GM19240 (cell line): Measurements from ENCODE around the gene APBB1.
A peak's percentile ranks its signal among the peaks of the same experiment; 100 is the strongest.
"Not testable (repeated sequence)": the region's sequence is repeated elsewhere in the genome, so short reads cannot be mapped to it uniquely, and the experiment has no call there.

Experiments used
- DNase-seq: peaks from one replicate; pipeline ENCODE4 v3.0.0; 2011; ENCODE audit warnings: low spot score; ENCODE audit not compliant: insufficient read length

Gene APBB1

DNA sequence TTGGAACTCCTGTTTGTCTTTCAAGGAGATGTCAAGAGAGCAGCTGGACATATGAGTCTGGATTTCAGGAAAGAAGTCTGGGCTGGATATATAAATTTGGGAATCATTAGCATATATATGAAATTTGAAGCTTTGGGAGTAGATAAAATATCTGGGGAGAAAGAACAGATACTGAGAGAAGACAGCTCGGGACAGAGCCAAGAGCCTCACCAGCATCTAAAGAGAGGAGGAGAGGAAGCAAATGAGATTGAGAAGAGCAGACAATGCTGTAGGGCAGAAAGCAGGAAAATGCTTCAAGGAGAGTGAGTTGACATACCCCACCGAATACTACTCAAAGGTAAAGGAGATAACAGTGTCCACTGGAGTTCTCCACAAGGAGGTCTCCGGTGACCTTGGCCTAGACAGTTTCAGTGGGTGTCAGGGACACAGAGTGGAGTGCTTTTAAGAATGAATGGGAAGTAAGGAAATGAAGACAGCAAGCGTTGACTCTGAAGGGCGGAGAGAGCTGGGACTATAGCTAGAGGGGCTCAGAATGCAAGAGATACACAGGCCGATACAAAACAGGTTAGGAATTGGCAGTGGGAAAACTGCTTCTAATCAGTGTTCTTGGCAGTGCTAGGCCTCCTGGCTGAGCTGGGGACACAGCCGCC lies 862 bp downstream of the APBB1 start:
- DNase-seq: no peak

DNA sequence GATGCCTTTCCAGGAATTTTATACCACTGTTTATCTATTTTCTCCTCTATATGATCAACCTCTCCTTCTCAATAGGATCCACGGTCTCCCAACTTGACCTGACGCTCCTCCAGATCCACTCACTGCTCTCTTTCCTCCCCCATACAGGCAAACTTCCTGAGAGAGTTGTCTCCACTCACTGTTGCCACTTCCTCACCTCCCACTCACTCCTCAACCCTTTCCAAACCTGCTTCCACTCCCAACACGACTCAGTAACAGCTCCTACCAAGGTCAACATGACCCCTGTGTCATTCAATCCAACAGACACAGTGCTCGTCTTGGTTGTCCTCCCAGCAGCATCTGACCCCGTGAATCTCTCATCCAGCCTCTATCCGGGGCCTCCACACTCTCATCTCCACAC lies 3.1 kb downstream of the APBB1 start:
- DNase-seq: no peak

DNA sequence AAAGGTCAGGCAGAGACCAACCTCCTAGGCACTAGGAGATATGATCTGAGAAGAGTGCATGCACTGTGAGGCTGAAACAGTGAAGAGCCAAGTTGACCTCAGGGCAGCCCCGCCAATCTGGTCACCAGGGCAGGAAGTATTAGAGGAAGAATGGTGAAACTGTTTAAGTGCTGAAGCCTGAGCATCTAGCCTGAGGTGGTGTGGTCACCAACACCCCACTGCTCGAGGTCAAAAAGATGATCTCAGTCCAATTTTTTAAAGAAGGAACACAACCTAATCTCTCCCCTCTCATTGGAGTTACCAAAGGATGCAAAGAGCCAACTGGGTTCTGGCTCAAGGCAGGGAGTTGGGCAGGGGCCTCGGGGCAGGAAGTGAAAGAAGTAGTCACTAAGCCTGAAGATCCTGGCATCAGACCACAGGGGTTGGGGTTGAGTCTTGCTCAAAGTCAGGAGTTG lies 4.0 kb downstream of the APBB1 start:
- no peak for DNase-seq

DNA sequence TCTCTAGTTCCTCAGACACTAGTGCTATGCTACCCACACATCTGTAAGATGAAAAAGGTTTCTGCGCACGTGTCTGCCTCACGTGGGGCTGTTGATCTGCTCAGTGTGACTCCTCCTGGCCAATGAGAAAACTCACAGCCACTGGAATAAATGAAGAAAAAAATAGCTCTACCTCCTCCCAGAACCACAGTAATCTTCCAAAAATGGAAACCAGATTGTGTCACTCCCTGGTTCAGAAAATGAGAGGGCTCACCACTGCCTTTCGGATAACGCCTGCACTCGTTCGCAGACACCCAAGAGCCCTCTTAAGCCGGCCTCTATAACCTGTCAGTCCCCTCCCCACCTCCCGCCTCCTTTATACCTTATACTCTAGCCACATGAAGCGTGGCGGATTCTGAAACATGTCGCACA lies 5.1 kb downstream of the APBB1 start:
- no peak for DNase-seq

DNA sequence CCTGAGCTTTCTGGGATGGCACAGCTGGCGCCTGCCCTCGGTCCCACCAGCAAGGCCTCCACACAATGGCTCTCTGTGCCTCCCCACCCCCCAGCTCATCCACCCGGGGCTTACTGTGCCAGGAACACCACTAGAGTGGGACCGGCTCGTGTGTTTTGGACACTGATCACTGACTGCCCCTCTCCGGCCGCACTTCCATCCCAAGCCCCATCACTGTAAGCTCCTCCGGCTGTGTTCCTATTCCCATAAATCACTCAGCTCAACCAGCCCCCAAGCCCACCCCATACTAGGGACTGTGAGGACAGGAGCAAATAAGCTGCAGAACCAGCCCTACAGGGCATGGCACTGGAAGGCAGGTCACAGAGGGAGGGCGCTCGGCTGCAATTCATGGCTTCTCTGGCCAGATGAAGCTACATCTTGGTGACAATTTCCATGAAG lies 7.3 kb downstream of the APBB1 start:
- no peak for DNase-seq

DNA sequence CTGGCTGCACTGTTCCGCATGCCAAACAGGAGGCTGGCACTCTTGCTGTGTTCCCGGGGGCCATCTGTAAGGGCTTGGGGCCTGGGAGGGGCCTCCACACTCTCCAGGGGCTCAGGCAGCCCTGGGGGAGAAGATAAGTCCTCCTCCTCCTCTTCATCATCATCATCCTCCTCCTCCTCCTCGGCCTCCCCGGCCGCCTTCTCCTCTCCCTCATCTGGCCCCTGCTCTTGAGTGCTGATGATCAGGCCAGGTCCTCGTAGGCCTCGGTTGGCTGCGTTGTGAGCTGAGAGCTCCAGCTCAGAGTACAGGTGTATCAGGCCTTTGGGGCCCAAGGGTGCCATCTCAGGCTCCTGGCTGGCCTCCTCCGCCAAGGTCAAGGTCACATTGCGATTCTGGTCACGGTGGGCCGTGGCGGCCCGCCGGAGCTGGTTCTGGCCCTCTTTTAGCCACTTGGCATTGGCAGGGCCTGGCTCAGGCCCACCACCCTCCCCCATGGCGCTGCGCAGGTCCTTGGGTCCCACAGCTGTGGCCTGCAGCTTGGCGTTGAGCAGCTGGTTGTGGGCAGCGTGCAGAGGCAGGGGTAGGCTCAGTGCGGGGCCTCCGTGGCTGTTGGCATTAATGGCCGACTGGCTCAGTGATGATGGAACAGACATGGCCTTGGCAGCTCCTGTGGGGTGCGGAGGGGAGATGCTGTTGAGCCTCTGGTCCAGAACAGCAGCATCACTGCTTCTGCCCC lies 8.0 kb downstream of the APBB1 start:
- no peak for DNase-seq

DNA sequence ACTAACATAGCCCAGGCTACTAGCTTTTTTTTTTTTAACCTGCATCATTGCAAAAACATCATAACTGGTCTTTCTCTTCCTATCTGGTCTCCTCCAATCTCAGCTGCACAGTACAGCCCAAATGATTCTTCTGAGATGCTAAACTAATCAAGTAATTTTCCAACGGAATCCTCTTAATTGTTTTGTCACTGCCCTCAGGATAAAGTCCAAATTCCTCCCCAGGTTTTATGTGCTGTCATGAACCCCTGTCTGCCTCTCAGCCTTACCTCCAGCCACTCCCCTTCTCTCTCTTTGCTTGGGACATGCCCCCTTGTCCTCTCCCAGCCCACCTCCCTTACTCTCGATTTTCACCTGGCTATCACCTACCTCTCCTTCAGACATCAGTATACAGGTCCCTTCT lies 12.5 kb downstream of the APBB1 start:
- DNase-seq: no peak

DNA sequence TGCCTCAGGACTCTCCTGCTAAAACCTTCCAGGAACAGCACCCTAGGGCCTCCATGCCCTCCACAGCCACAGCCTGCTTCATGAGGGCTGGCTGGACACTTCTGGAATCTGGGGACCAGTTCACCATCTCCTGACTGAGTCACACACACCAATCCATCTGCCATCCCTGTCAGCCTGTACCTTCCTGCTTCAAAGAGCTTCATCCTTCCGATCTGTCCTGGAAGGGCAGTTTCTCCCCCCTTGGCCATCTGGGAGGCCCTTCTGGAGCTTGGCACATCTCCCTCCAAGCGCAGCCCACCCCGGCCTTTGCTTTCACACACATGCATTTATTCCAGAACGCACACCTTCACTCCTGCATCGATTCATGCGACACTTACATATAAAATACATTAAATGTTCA lies 13.0 kb downstream of the APBB1 start:
- DNase-seq: no peak

DNA sequence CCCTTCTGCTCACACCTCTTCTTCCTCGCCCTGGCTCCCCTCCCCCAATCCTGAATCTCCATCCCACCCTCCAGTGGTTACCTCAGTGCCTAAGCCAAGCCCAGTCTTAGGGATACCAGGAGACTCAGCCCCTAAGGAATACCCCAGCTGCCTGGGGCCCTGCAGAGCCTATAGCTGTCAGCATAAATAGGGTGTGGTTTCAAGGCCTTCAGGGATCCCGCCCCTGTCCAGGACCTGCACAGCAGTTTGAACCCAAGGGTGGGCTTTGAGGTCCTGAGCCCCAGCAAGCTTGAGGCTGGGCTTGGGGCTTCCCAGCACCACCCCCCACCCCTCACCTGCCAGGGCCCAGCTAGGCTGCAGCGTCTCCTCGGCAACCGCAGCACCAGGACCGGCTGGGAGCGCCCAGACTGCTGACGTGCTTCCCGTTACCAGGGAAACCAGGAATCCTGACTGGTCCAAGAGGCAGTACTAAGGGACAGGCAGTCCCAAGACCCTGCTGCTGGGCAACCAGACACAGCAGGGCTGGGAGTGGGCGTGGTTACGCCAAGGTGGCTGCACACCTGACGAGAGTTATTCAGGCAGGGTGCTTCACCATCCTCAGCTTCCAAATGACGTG lies 13.7 kb downstream of the APBB1 start:
- DNase-seq: no peak

DNA sequence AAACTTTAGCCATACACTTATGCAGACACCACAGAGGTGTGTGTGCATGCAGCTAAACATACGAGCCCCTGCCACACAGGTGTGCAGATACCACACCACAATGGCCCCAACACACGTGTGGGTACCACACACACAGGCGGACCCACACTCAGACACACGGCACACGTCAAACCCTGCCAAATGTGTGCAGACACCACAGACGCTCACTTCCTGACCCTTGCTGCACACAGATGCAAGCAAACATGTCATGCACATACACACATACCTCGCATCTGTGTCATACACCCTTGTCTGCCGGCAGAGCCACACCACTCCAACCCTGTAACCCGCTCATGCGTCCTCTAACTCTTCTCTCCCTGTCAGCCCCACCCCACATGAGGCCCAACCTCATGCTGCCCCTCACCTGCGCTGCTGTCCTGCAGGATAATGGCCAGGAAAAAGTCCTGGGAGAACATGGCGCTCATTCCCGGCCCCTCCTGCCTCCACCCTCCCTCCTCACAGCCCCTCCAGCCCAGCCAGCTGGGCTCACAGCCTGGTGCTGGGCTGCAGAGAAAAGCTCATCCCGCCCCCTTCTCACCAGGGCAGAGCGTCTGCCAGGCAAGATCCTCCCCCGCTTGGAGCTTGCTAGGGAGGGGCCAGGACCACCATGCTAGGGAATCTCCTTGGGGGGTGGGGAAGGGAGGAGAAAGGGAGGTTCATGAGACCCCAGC lies 14.4 kb downstream of the APBB1 start:
- no peak for DNase-seq

DNA sequence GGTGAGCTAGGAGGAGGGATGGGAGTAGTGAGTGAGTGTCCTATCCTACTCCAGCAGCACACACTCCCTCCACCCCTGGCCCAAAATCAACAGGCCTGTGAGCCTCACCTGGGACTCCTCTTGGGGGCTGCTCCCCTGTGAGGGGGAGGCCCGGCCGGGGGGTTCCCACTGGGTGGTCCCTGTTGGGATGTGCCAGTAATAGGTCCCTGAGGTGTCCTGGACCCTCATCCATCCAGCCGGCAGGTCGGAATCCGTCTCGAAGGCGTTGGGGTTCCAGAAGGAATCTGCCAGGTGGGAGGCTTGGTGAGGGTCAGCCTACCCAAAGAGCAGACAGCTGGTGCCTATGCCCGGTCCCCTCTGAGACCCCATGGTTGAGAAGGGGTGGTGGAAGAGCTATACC lies 15.4 kb downstream of the APBB1 start:
- no peak for DNase-seq

DNA sequence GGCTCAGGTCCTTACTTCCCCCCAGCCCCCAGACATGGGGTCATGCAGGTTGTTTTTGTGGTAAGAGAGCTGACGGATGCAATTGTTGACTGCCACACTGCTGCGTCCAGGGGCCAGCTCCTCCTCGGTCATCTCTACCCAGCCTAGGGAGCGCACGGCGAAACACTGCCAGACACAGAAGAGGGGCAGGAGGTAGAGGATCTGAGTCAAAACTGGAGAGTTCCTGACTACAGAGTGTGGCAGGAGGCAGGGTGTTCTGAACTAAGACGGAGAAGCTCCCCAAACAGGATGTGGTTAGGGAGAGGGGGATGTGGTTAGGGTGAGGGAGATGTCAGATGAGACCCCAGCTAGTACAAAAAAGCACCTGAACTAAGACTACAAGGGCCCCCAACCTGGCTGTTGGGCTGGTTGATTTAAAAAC lies 16.3 kb downstream of the APBB1 start:
- peak; percentile 72 for DNase-seq

DNA sequence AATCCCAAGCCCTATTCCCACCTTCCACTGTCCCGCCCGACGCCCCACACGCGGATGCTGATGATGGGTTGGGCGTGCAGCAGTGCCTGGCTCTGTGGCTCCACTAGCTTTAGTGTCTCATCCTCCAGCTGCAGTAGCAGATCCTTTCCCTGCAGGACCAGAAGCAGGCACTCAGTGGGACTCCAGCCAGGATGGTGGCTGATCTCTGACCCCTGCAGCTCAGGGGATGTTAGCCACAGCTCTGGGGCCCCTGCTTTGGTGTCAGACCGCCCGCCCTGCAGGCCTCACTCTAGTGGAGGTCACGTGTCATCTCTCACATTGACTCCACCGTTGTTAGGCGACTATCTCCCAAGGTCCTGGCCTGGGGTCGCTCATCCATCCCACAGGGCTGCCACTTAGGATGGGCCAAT lies 16.8 kb downstream of the APBB1 start:
- no peak for DNase-seq

DNA sequence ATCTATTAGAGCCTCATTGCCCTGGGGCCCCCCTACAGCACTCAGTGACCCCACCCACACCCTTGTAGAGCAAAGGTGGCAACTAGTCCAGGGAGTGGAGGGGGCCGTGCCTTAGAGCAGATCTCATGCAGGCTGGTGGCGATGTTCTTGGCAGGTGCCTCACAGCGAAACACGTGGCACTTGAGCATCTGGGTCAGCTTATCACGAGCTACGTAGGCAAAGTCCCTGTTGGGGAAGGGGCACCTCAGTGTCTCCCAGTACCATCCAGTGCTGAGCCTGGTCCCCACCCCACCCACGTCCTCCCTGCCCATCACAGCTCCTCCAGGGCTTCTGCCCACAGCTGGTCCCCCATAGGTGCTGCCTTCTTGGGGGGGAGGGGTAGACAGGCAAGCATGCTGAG lies 17.4 kb downstream of the APBB1 start:
- no peak for DNase-seq

DNA sequence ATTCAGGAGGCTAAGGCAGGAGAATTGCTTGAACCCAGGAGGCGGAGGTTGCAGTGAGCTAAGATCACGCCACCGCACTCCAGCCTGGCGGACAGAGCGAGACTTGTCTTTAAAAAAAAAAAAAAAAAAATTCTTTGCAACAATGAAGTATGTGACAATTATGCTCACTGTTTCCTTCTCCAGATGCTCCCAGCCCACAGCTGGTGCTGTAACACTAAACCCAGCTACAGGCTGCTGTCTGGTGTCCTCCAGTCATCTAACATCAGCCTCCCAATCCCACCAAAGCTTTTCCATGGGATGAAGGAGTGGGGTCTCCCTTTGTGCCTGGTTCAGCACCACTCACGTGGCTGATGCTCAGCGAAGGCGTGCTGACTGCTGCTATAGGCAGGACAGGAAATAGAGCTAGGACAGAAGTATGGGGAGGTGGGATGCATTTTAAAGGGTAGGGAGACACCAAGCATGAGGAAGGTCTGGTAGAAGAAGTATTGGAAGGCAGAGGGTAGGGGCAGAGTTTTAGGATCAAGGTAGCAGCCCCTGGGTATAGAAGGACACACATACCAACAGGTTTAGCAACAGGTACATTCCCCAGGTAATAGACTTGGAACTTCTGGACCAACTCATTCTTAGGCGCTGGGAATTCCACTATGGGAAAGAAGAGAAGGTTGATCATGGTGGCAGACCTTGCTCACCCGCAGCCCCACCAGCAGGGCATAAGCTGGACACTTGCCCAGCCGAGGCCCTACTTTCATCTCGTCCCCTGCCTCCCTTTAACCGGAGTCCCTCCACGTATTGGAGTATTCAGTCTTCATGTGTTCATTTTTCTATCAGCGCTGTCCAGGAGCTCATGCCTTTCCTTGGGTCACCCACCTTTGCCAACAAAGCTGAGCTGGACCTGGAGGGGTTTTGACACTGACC lies 18.2 kb downstream of the APBB1 start:
- no peak for DNase-seq

DNA sequence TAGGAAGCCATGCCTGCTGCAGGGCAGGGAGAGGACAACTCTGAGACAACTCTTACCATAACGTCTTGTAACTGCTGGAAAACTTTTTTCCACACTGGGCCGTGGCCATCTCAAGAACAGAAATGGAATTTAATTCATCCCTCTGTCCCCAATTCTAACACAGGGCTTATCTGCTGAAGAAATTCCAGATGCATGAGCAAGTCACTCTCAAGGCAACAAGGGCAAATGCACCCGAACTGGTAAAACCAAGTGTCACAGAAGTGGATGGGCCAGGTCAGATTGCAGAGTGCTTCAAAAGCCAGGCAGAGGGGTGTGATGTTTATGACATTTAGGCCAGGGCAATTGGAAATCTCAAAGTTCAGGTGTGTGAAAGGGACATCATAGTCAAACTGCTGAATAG lies 21.3 kb downstream of the APBB1 start:
- DNase-seq: no peak

DNA sequence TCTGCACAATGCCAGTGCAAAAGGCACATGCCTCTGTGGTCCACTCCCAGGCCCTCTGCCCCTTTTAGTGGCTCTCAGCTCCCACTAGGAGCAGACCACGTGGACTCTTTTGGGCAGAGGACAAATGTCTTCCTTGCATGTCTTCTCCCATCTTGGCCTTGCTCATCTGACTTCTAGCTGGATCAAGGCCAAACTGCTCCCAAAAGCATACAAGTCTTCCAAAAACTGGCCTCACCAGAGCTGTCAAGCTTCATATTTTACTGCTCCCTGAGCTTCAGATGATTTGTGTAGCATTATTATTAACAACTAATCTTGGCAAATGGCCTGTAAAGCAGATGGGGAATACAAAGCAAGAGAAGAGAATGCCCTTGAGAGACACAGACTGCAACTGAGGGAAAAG lies 21.7 kb downstream of the APBB1 start:
- DNase-seq: no peak

DNA sequence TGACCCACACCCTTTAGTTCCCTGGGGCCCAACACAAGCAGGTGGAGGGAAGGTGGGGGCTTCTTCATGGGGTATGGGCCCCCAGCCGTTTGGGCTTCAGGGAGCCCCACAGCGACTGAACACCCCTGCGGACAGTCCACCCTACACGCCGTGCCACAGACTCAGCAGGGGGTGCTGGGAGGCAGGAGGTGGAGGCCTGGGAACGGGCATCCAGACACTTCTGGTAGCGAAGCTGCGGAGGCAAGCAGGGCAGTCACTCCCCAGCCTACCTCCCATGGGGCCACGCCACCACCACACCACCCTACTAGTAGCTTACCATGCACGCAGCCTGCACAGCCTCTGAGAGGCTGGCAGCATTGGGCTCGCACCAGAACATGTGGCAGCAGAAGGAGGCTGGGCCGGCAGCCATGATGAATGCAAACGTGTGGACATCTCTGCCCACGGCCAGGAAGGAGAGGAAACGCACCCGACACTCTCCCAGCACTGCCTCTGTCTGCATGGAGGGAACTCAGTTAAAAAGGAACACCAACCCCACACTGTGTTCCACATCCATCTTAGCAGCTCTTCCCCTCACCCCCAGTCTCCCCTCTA lies 23.3 kb downstream of the APBB1 start:
- DNase-seq: no peak

DNA sequence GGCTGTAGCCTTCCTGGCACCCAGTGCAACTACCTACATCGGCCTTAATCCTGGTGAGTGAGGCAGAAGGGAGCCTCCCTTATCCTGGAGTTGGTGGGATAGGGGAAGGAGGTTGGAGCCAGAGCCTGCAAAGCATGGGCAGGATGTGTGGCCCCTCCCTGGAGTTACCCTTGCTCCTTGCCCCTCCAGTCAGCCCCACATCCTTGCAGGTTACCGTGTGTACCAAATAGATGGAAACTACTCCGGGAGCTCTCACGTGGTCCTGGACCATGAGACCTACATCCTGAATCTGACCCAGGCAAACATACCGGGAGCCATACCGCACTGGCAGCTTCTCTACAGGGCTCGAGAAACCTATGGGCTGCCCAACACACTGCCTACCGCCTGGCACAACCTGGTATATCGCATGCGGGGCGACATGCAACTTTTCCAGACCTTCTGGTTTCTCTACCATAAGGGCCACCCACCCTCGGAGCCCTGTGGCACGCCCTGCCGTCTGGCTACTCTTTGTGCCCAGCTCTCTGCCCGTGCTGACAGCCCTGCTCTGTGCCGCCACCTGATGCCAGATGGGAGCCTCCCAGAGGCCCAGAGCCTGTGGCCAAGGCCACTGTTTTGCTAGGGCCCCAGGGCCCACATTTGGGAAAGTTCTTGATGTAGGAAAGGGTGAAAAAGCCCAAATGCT lies 24.8 kb downstream of the APBB1 start:
- DNase-seq: no peak

DNA sequence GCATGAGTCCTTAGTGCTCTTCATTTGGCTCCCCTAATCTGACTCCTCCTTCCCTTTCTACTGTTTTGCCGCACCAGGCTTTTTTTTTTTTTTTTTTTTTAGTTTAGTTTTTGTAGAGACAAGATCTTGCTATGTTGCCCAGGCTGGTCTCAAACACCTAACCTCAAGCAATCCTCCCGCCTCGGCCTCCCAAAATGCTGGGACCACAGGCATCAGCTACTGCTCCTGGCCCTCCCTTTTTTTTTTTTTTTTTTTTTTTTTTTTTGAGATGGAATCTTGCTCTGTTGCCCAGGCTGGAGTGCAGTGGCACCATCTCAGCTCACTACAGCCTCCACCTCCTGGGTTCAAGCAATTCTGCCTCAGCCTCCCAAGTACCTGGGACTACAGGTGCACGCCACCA lies 26.6 kb downstream of the APBB1 start:
- DNase-seq: not testable (repeated sequence)
